Activated CD4-positive, CD25-positive, alpha-beta regulatory T cell (primary cell): ENCODE measurements around the gene CCNA2.

ENCODE experiments used
- DNase-seq, 4 experiments: peaks; one replicate each; lab custom pipeline; 2025; lab: John Stamatoyannopoulos, UW

CCNA2 gene

DNA sequence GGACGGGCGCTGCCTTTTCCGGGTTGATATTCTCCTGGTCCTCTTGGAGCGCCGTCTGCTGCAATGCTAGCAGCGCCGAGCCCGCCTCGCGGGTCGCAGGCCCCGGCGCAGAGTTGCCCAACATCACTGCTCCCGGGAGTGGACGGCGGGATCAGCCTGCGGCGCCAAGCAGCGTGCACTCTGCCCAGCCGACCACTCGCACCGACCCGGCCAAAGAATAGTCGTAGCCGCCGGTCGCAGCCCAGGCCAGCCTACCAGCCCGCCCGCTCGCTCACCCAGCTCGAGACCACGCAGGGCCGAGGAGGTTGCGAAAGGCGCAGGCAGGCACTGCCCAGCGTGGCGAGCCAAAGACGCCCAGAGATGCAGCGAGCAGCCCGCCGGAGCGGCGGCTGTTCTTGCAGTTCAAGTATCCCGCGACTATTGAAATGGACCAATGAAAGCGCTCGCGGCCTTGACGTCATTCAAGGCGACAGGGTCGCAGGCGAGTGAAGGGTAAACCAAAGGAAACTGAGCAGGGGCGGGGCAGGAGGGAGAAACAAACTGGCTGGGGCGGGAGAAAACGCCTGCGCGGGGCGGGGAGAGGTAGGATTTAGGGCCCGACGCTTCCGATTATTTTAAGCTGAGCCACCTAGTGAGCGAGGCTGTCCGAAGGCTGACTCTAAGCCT, at the start of gene CCNA2:
Gene CCNA2 (minus strand): TSS at position 379 of the 666 bp plus-strand sequence. CDS start 255 bp downstream, at position 124.
- DNase-seq = peak; percentile 85 to 94 (median 85)

- peak; percentile 85 to 97 (median 88) for DNase-seq
Observed at GRCh38 chr4:121869841-121870822, 46.4 kb upstream of the CCNA2 start, which contains the start of gene BBS7. BBS7 (minus strand) TSS chr4:121870474; CDS start chr4:121870313, 161 bp downstream.

GRCh38 chr4:121863799-121864198, 40.1 kb upstream of the CCNA2 start:
- no peak for DNase-seq

DNA sequence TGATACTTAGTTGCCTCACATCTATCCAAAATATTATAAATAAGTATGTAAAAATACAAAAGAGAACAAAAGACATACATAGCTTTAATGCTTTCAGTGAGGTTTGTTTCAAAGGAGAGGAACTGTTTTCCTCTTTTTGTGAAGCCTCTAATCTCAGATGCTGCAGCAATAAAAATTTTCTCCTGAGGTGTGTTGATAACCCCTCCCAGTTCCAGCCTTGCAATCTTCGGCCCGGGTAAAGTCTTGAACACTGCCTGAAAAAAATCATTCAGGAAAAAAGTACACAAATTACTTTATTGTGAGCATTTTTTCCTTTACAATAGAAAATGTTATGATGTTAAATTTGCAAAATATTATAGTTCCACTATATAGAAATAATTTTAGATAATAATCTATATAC, 37.7 kb upstream of the CCNA2 start:
- no peak for DNase-seq

GRCh38 chr4:121860121-121860520, 36.4 kb upstream of the CCNA2 start:
- DNase-seq = no peak

GRCh38 chr4:121851354-121851753, 27.7 kb upstream of the CCNA2 start:
- DNase-seq = no peak

GRCh38 chr4:121846662-121847061, 23.0 kb upstream of the CCNA2 start:
- DNase-seq = no peak

- no peak for DNase-seq
Observed at GRCh38 chr4:121842862-121843261, 19.2 kb upstream of the CCNA2 start.

GRCh38 chr4:121838136-121838535, 14.5 kb upstream of the CCNA2 start:
- DNase-seq = no peak

DNA sequence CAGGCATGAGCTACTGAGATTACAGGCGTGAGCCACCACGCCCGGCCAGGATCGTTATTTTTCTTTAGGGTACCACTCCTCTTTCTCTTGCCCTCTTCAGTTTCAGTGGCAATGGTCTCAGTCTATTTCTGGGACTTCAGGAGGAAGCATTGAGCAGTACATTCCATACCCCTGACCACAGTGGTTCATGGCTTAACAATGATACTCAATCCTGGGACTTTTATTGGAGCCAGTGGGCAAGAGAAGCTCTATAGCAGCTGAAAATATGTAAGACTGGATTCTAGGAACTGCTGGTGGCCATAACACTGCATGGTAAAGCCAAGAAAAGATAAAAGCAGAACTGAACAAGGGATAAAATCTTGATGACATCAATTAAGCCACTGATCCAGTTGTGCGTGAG, 5.8 kb upstream of the CCNA2 start:
- DNase-seq = no peak

- no peak for DNase-seq
Observed at GRCh38 chr4:121827853-121828252, 4.2 kb upstream of the CCNA2 start.

- no peak for DNase-seq
Observed at GRCh38 chr4:121824950-121825349, 1.3 kb upstream of the CCNA2 start.

DNA sequence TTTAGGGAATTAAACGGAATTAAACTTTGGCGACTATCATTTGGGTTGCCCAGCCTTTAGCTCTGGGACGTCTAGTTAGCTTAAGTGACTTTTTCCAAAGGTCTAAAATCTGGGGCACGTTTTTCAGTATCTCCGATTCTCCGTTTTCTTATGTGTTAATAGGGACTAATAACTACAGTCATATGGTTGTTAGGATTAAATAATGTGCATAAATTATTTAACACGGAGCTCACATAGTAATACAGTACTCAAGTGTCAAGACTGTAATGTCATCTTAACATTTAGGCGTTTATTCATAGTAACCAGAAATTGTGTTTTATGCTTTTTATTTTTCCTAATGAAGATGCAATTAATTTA, 466 bp upstream of the CCNA2 start:
- no peak for DNase-seq

GRCh38 chr4:121822796-121823504, 733 bp downstream of the CCNA2 start:
- no peak for DNase-seq

- no peak for DNase-seq
Observed at GRCh38 chr4:121822047-121822446, 1.6 kb downstream of the CCNA2 start.

DNA sequence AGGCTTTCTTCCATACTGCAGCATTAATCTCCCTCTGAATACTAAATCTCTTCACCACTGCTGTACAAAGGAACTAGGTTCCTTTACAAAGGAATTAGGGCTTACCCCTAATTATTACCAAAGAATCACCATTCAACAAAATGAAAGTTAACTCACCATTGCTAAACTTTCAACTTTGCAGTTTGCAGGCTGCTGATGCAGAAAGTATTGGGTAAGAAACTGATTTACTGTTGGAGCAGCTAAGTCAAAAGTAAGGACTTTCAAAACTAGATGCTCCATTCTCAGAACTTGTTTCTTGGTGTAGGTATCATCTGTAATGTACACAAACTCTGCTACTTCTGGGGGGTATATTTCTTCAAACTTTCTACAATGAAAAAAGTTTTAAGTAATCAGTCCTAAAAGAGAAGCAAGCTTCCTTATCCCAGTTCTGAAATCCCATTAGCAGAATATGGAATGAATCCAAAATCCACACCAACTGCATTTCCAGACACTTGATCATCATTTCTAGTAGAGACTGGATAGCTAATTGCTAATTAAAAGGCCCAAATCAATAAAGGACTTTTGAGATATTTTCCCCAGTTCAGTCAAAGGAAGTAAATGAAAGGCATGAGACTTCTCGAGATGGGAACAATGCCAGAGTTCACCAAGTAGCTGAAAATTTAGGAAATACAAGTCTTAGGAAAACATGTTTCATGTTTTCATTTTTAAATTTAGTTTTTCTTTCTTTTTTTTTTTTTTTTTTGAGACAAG, 4.3 kb downstream of the CCNA2 start:
- no peak for DNase-seq

GRCh38 chr4:121818215-121818614, 5.5 kb downstream of the CCNA2 start:
- DNase-seq = no peak

DNA sequence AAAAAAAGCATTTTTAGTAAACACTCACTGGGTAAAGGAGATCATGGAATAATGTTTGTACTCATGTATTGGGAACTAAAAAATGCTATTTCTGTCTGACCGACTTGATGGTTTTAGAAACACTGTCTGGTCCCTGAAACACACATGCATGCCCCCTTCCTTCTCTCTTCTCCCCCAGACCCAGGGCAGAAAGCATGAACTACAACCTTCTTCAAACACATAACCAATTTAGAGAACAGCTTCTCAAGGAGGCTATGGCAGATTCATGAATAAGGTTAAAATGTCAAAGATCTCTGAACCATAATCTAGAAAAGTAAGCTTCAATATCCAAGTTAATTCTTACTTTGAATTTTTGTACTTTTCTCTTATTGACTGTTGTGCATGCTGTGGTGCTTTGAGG, 6.0 kb downstream of the CCNA2 start:
- no peak for DNase-seq

GRCh38 chr4:121817006-121817405, 6.7 kb downstream of the CCNA2 start:
- DNase-seq = no peak

DNA sequence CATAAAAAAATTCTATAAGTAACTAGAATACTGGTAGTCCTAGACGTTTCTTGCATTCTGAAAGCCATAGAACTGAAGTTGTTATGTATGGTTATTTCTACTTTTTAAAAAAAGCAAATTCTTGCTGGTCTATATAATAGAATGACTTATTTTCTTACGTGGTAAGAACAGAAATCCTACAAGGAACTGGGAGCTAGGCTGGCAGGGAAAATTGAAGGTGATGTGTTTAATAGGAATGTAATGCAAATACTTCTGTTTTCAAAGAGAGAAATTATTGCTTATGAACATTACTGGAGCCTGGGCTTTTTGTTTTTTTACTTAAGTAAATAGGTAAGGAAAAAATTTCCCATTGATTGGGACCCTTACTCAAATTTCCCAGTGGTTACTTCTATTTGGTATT, 8.9 kb downstream of the CCNA2 start:
- no peak for DNase-seq

- no peak for DNase-seq
Observed at GRCh38 chr4:121811122-121811521, 12.6 kb downstream of the CCNA2 start.

DNA sequence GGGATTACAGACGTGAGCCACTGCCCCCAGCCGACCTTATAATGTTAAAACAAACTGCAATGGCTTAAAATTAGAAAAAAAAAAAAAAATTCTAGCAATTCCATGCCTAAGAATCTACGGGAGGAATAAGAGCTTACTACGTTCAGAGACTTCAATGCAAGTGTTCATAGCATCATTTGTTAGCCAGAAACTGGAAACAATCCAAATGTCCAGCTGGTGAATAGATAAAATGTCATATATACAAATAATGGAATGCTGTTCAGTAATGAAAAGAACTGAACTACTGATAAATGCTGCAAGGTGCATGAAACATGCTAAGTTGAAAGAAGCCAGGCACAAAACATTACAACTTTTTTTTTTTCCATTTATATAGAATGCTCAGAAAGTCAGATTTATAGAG, 17.3 kb downstream of the CCNA2 start:
- no peak for DNase-seq
